C1 segment of cervical spinal cord (tissue), 14 donors: Measurements from ENCODE around the gene ANXA3.

Source experiments
- DNase-seq, 14 donors: peaks; one replicate each; lab custom pipeline; 2025; lab: John Stamatoyannopoulos, UW

Gene ANXA3

DNA sequence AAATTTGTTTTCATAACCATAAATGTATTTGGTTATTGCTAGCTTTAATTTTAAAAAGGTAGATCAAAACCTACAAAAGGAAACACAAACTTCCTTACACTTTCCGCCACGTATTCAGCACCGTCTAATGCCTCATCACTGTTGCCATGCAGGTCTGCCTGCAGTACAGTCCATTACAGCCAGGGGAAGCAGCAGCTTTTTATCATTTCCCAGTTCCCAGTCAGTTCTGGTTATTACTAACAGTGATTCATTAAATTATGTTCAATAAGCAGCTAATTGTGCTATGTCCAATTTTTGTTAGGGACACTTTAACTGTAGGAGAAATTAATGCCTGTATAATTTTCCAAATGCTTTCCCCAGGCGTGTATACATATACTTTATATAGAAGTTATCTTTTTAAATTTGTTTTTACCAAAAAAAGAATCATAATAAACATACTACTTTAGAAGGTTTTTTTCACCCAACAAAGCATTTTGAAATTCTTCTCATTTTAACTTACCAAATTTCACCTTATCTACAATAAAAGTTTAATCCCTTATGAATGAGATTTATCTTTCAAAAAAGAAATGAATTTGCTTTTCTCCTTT lies 93.3 kb downstream of the ANXA3 start:
- peak in 4 of 14 donors; percentile 8 to 33 (median 28) for DNase-seq

DNA sequence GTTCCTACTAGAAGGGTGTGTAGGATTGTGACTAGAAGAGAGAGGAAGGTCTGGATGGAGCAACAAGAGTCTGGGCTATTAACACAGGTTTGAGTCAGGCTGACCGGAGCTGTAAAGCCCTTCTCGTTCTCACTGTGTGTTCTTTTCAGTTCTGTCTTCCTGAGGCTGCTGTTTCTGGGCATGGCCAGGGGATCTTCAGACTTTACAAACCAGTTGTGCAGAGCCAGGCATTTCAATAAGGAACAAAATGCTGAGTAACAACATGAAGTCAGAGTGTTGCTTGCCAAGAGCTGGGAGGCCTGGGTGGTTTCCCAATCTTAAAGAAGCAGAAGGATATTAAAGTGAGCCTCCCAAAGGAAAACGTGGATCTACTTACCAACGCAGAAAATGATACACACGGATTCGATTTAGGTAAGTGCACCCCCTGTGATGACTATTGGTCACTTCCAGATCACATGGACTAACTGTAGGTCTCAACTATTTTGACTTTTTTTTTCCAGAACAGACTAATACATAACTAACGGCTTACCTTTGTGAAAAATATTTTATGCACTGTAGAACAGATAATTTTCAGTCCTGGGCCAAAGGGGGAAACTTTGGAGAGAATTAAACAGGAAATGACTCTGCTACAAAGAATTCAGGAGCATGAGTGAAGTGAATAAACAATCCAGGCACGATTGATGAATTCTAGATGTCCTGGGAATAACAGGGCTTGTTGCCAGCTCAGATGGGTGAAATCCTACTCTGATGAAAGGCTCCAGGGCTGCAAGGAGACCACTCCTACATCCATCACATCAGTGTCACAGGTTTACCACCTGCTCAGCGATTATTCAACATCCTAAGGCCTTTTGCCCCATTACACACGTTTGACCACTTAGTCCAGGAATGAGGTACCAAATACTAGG lies 94.5 kb downstream of the ANXA3 start:
- DNase-seq = peak in 13 of 14 donors; percentile 5 to 79 (median 40)

GRCh38 chr4:78647272-78647671 lies 95.7 kb downstream of the ANXA3 start:
- DNase-seq = no peak

DNA sequence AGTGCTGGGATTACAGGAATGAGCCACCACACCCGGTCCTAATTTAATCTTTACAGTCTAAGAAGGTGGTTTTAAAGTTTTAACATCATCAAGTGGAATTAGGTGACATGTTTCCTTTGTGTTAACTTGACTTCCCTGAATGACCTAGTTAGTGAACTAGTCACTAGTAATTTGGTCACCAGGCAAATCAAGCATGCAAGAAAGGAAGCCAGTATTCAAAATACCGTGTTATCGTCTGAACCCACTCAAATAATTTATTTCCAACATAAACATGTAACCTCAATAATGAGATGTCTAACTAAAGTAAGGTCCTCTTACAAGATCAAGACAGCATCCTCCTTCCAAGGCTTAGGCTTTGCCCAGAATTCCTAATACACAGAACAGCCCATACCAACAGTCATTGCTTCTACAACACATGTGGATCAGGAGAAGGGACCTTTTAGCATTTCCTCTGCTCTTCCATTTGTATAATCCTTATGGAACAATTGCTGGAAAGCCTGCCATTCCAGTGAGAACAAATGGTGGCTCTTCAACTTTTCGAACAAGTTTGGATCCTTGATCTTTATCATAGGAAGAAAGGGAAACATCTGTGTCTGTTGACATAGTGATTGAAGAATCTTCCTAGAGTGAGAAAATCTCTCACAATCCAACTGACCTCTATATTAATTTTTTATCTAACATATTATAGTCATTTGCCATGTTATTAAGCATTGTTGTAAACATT lies 97.2 kb downstream of the ANXA3 start:
- no peak for DNase-seq

GRCh38 chr4:78650106-78651024 lies 98.8 kb downstream of the ANXA3 start:
- DNase-seq = no peak

DNA sequence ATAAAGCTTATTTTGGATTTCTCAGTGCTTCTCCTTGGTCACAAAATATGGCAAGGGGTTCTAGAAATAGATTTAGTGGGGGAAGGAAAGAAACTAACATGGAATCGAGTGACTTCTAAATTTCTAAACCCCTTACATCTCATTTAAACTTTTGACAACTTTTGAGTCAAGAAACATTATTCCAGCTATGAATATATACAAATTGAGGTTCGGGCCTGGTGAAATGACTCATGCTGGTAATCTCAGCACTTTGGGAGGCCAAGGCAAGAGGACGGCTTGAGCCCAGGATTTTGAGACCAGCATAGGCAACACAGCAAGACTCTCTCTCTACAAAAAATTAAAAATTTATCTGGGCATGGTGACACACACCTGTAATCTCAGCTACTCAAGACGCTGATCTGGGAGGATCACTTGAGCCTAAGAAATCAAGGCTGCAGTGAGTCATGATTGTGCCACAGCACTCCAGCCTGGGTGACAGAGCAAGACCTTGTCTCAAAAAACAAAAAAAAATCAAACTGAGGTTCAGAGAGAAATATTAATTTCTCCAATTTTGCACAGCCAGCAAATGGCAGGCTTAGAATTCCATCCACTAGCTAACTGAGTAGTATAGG lies 99.8 kb downstream of the ANXA3 start:
- DNase-seq = no peak

- peak in 12 of 14 donors; percentile 10 to 72 (median 54) for DNase-seq
Measured at GRCh38 chr4:78652282-78652876, 100.8 kb downstream of the ANXA3 start.

GRCh38 chr4:78653655-78654054 lies 102.1 kb downstream of the ANXA3 start:
- DNase-seq = no peak

GRCh38 chr4:78654807-78655206 lies 103.2 kb downstream of the ANXA3 start:
- no peak for DNase-seq

- no peak for DNase-seq
Measured at GRCh38 chr4:78656968-78657445, 105.4 kb downstream of the ANXA3 start.

DNA sequence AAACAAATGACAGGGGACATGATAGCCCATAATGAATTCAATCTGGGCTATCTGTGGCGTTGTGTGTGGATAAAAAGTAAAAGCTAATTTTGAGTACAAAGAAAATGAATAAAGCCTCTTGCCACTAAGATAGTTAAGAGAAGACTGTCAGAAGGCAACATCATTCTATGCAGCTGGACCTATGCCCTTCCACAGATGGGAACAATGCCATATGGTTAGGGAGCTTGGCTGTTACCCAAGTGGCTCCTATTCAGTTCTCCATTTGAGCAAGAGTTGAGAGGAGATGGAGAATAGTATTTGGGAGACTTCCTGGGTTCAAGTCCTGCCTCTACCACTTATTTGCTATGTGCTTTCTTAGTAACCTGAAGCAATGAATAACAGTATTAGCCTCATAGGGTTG lies 107.7 kb downstream of the ANXA3 start:
- DNase-seq = no peak

GRCh38 chr4:78659665-78660064 lies 108.1 kb downstream of the ANXA3 start:
- DNase-seq = no peak
